Superior temporal gyrus (tissue), 1 donor: Measurements from ENCODE around the gene PABPN1.
"Not testable (repeated sequence)": the region's sequence is repeated elsewhere in the genome, so short reads cannot be mapped to it uniquely, and the experiment has no call there.

ENCODE experiments used
- DNase-seq: peaks from one replicate; pipeline ENCODE4 v3.0.0-alpha.2; 2016; ENCODE audit errors: extremely low spot score

The PABPN1 gene

DNA sequence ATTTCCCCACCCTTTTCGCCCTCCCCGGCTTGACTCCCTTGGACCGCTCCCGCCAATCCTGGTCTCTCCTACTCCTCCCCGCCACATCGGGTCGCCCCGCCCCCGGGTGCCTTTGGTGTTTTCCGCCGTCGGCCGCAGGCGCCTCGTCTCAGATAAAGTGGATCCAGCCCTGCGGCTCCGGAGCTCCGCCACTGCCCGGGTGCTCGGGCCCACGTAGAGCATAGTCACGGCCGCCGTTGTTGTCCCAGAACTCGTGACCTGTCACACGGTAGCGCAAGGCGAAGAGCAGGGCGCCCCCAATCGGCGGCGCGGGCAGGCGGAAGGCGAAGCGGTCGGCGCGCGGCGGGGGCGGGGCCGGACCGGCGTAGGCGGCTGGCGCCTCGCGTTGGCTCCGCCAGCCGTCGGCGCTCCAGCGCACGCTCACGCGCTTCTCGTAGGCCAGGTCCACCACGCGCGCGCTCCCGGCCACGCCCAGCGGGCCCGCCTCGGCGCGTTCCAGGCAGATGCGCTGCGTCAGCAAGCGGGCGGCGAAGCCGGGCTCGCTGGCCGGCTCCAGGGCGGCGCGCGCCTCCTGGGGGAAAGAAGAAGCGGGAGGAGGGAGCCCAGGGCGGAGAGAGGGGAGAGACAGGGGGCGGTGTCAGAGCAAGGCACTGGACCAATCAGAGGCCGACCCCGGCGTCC is 19.8 kb upstream of the PABPN1 start:
- DNase-seq: peak; percentile 96

DNA sequence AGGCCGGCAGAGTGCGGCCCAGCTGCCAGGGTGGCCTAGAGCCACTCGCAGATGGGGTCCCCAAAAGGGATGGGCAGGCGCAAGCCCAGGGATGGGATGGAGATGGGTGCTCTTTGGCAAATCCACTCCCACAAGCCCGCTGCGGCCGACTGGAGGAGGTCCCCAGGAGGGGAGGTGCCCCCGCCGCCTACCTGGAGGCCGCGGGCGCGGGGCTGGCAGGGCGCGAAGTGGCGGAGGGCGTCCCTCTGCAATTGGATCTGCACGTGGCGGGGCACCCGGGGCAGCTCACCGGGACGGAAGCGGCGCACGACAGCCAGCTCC is 19.3 kb upstream of the PABPN1 start:
- DNase-seq: no peak

DNA sequence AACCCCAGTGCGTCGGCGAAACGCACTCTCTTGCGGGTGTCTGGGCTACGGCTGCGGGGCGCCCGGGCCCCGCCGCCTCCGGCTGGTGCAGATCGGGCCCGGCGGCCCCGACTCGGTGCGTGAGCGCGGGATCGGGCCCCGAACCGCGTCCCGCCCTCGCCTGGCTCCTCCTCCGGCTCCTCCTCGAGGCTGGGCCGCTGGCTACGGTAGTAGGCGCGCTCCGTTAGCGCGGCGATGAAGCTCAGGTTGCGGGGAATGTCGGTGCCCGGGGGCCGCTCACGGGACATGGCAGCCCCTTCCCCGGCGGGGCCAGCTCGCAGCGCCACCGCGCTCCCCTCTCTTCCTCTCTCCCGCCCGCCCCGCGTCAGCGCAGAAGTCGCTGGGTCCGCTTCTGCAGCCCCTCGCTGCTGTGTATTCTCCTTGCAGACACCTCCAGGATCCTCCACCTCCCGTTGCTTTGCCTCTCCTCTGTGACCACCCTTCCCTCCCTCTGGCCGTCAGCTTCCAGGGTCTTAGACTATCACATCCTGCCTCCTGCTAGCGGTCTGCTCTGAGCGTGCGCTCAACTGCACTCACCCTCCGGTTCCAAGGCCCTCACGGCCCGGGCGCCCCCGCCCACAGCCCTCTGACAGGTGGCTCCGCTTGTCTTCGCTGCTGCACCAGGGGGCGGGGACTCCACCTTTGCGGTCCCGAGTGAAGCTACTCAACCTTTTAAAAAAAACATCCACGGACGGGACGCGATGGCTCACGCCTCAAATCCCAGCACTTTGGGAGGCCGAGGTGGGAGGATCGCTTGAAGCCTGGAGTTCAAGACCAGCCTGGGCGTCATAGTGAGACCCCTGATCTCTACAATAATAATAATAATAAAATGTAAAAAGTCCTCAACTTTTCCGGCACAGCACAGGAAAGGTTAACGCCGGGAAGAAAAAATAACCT is 18.7 kb upstream of the PABPN1 start, which contains the start of gene PPP1R3E:
Gene PPP1R3E (minus strand): TSS at position 570 of the 936 bp plus-strand sequence. CDS start 283 bp downstream, at position 287.
- peak; percentile 57 for DNase-seq

DNA sequence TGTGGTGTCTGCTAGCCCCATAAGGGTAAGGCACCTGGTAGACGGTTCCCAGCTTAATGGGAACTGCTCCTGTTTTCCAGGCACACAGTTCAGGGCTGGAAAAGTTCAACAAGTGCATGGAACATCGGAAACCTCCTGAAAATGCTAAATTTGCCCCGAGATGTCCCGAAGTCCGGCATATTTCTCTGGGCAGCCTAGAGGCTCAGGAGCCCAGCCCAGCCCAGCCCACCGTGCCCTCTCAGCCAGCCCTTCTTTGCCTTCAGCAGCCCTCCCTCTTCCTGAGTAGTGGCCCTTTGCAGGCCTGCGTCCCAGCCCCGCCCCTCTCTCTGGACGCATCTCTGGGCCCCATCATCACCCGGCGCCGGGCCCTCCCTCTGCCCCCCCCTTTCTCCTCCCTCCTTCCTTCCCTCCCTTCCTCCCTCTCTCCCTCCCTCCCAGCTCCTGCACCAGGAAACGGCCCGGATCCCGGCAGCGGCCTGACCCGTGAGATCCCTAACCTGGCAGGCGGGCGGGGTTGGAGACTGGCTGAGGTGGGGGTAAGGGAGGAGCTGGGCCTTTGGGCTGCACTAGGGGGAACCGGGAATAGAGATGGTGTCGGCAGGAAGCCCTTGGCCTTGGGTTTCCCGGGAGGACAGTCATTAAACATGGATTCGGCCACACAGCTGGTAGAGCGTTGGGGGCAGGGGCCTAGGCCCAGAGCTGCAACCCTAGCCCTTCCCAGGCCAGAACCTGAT is 14.7 kb upstream of the PABPN1 start, which contains the start of gene BCL2L2:
Gene BCL2L2 (plus strand): TSS at position 422 of the 734 bp plus-strand sequence. CDS start 935 bp downstream, outside the sequence.
- DNase-seq: peak; percentile 80

DNA sequence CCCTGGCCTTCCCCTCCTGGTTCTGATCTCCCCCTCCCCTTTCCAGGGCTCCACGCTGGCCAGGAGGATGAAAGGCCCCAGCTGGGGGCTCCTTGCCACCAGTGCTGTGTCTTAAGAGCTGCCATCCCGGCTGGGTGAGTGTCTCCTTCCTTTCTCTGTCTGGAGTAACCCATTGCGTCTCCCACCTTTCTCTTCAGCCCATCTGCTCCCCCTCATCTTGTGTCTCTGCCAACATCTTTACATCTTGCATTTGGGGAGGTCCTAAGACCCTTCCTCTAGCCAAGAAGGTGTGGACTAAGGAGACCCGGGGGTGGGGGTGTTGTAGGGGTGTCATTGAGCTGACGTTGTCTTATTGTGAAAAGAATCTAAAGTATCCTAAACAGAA is 14.1 kb upstream of the PABPN1 start:
- no peak for DNase-seq

DNA sequence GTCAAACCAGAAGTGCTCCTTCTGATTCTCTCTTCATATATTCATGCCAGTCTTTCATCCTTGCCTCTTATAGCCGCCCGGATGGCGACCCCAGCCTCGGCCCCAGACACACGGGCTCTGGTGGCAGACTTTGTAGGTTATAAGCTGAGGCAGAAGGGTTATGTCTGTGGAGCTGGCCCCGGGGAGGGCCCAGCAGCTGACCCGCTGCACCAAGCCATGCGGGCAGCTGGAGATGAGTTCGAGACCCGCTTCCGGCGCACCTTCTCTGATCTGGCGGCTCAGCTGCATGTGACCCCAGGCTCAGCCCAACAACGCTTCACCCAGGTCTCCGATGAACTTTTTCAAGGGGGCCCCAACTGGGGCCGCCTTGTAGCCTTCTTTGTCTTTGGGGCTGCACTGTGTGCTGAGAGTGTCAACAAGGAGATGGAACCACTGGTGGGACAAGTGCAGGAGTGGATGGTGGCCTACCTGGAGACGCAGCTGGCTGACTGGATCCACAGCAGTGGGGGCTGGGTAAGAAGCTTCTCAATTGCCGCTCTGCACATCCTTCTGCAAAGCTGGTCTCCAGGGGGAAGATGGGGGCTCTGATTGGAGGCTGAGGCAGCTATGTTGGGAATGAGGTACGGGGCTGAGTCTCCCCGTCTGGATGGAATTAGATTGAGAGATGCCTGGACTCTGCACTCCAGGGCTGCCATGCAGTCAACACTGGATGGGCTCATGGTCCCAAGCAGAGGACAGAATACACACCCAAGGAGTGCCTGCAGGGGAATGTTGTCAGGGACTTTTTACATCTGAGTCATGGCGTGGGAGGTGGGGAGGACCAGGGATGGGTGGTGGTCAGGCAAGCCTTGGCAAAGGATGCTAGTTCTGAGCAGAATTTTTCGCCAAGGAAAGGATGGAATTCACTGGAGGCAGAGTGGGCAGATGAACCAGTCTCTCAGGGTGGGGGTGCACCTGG is 13.3 kb upstream of the PABPN1 start:
- no peak for DNase-seq

DNA sequence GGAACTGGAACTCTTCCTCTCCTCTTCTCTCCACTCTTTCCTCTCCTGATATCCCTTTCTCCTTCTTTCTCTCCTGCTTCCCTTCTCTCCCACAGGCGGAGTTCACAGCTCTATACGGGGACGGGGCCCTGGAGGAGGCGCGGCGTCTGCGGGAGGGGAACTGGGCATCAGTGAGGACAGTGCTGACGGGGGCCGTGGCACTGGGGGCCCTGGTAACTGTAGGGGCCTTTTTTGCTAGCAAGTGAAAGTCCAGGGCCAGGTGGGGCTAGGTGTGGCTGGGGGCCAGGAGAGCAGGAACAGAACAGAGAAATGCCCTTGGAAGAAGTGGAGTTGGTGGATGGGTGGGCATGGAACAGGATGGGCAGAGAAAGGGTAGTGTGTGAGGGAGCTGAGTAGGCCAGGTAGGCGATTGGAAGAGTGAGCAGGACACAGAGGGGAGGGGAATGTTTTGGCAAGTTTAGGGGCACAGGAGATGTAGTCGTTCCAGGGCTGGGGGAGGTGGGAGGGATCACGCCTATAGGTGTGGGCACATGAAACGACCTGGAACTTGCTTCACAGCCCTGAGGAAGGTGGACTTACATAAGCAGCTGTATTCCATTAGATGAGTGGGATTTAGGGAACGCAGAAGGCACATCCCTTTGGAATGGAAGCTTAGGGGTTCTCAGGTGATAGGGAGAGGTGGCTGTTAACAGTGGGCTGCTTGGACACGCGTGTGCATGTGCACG is 12.4 kb upstream of the PABPN1 start:
- no peak for DNase-seq

DNA sequence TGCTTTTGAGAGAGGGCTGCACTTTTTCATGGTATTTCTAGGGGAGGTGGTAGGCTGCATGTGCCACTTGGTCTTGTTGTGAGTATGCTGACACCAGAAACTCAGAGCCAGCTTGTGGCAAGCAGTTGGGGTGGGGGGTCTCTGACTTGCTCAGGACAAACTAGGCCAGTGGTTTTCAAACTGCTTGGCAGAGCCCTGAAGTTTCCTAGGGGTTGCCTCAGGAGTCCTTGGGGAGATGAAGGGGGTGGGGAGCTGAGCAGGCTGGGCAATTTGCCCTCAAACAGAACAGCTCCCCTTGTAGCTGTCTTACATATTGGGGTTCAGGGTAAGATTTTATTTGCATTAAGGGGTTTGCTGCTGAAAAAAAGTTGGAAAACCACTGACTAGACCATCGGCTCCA is 10.7 kb upstream of the PABPN1 start:
- DNase-seq: no peak

DNA sequence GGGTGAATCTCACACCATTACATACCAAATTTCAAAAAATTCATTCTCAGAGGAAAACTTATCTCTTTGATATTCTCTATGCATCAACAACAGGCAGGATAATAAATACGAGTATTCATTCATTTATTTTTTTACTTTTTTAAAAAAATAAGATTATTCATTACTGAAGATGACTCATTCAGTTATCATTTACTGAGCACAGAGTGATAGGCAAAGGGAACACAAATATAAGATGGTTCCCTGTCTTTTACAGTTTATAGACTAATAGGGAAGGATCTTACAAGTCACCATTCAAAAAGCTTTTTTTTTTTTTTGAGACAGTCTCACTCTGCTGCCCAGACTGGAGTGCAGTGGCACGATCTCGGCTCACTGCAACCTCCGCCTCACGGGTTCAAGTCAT is 5.0 kb upstream of the PABPN1 start:
- no peak for DNase-seq

DNA sequence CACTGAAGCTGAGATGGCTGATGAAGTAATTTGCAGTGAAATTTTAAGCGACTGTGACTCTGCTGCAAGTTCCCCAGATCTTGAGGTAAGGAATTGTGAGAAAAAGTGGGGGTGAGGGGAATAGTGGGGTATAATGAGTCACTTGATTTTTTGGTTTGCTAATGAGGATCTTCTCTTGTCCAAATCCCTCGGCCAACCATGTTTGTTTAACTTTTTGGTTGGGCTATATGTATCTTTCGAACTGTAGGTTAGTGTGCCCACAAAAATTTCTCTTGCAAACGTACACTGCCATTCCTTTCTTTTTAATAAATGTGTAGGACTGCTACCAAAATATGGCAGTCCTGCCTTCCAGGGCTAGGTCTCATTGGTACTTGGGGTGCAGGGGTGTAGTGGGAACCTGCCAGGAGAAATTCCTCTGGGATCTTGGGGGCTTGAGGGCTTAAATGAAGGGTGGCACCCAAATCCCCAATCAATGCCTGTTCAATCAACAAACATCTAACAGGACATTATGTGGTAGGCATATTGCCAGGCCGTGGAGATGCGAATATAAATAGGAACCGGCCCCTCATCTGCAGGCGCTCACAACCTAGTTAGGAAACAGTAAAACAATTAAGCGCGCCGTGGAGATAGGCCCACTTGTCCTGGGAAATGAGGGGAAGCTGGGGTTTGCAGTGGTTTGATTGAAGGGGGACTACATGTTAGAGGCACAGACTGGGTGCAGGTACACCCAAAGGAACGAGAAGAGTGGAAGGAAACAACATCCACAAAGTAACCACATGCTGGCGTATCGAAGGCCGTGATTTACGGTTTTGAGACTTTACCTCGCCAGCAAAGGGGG is 1.3 kb upstream of the PABPN1 start:
- DNase-seq: no peak

DNA sequence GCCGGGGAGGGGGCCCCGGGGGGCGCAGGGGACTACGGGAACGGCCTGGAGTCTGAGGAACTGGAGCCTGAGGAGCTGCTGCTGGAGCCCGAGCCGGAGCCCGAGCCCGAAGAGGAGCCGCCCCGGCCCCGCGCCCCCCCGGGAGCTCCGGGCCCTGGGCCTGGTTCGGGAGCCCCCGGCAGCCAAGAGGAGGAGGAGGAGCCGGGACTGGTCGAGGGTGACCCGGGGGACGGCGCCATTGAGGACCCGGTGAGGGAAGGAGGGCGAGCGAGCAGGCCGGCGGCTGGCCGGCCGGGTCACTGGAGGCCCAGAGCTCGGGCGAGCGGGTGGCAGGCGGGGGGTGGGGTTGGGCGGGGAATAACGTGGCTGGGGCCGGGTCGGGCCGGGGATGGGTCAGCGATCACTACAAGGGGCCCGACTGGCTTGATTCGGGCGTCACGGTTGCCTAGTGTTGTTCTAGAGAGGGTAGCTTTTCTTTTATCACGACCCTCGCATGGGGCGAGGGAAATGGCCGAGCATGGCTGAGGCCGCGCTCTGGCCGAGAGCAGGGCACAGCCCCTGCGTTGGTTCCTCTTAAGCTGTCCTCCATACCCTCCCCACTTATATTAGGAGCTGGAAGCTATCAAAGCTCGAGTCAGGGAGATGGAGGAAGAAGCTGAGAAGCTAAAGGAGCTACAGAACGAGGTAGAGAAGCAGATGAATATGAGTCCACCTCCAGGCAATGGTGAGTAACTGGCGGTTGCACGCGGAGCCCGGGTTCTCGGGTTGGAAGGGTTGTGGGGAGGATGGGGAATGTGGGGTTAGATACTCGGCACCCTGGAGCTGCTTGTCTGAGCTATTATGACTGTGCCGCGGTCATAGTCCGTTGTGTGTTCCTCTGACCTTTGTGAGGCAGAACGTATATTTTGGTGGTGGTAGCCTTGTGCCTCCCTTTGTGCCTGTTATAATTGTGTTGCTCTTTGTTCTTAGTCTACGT is 603 bp downstream of the PABPN1 start:
- DNase-seq: peak; percentile 56

DNA sequence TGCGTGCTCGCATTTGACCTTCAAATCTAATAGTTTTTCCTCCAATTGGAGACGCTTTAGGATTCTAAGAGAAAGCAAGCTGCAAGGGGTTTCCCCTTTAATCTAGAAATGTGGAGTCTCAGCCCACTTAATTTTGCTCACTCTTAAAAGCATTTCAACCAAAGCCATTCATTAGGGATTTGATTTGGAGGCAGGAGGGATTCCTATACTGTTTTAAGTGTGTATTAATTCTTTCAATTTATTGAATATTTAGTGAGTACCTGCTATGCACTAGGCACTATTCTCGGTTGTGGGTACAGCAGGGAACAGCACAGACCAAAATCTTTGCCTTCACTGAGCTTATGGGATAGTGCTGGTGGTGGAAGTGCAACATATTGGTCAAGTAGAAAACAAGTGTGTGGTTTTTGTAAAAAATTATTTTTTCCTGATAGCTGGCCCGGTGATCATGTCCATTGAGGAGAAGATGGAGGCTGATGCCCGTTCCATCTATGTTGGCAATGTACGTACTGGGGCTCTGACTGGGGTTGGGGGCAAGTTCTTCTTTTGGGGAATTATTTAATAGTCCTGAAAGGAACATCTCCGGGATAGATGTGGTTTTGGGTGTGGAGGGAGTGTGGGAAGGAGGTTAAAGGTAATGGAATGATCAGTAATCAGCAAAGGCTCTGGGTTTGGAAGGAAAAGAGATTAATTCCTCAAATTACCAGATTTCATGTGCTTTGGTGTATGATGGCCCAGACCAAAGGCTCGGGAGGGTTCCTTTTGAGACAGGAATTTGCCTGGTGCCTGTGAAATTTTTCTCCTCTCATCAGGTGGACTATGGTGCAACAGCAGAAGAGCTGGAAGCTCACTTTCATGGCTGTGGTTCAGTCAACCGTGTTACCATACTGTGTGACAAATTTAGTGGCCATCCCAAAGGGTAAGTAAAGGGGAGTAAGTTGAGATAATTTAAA is 1.6 kb downstream of the PABPN1 start:
- DNase-seq: no peak

DNA sequence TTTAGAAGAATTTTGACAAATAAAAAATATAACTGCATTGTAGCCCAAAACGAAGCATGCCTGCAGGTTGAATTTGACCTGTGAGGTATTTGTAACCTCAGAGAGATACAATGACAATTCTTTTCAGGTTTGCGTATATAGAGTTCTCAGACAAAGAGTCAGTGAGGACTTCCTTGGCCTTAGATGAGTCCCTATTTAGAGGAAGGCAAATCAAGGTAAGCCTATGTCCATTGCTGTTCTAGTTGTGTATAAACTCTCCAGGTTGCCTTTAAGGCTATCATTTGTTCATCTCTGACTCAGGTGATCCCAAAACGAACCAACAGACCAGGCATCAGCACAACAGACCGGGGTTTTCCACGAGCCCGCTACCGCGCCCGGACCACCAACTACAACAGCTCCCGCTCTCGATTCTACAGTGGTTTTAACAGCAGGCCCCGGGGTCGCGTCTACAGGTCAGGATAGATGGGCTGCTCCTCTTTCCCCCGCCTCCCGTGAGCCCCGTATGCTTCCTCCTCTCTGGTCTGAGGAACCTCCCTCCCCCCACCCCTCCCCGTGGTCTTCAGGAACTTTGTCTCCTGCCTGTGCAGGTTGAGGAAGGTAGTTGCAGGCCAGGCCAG is 2.7 kb downstream of the PABPN1 start:
- no peak for DNase-seq

DNA sequence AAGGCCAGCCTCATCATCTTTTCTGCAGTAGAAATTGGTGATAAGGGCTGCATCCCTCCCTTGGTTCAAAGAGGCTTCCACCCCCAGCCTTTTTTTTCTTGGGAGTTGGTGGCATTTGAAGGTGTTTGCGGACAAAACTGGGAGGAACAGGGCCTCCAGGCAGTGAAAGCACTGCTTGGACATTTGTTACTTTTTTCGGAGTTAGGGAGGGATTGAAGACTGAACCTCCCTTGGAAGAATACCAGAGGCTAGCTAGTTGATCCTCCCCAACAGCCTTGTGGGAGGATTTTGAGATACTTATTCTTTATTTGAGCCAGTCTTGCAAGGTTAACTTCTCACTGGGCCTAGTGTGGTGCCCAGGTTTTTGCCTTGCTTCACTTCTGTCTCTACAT is 3.2 kb downstream of the PABPN1 start:
- no peak for DNase-seq

DNA sequence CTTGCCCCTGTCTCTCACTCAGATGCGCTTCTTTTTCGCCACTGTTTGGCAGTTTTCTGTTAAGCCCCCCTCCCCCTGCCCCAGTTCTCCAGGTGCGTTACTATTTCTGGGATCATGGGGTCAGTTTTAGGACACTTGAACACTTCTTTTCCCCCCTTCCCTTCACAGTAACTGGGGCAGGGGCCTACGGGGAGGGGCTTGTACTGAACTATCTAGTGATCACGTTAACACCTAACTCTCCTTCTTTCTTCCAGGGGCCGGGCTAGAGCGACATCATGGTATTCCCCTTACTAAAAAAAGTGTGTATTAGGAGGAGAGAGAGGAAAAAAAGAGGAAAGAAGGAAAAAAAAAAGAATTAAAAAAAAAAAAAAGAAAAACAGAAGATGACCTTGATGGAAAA is 3.7 kb downstream of the PABPN1 start:
- no peak for DNase-seq

DNA sequence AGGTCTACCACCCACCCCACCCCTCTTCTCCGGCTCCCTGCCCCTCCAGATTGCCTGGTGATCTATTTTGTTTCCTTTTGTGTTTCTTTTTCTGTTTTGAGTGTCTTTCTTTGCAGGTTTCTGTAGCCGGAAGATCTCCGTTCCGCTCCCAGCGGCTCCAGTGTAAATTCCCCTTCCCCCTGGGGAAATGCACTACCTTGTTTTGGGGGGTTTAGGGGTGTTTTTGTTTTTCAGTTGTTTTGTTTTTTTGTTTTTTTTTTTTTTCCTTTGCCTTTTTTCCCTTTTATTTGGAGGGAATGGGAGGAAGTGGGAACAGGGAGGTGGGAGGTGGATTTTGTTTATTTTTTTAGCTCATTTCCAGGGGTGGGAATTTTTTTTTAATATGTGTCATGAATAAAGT is 4.5 kb downstream of the PABPN1 start:
- not testable (repeated sequence) for DNase-seq
